CD14-positive monocyte (primary cell): Measurements from ENCODE around the gene SYT2. TPM values are rescaled to one million over a fixed set of nuclear protein-coding genes. Genes with fewer than 3 reads are reported as not detected.

ENCODE experiments used
- DNase-seq, 3 donors: peaks; one replicate each; pipeline ENCODE4 v3.0.0-alpha.2; 2011 to 2022
- H2AFZ ChIP-seq: 2 replicates; pipeline ENCODE4 v1.6.0; 2012; ENCODE audit warnings: mild to moderate bottlenecking, low read depth, low read length, inconsistent platforms; ENCODE audit not compliant: insufficient read depth, poor library complexity, severe bottlenecking
- H3K27ac ChIP-seq, 2 donors: 1 replicate in 1 of 2; 2 replicates in 1 of 2; pipeline ENCODE4 v1.5.1; 2012 to 2013; ENCODE audit warnings: low read length in 2 of 2, control low read depth in 1 of 2, inconsistent platforms in 1 of 2, low read depth in 1 of 2, mild to moderate bottlenecking in 1 of 2
- H3K27me3 ChIP-seq, 2 donors: one replicate each; pipeline versions ENCODE4 v1.6.0 to v1.6.1; 2011 to 2013; ENCODE audit warnings: low read length in 2 of 2; ENCODE audit not compliant: control insufficient read depth in 2 of 2, insufficient read depth in 2 of 2
- H3K36me3 ChIP-seq, 2 donors: replicated peaks in 1 of 2; 1 replicate in 1 of 2; 2 replicates in 1 of 2; pipeline versions ENCODE4 v1.5.1 to v1.6.1; 2012 to 2013; ENCODE audit warnings: low read length in 2 of 2, control low read depth in 1 of 2, inconsistent platforms in 1 of 2, mild to moderate bottlenecking in 1 of 2; ENCODE audit not compliant: insufficient read depth in 2 of 2, control insufficient read depth in 1 of 2
- H3K4me1 ChIP-seq, 2 donors: 1 replicate in 1 of 2; 2 replicates in 1 of 2; pipeline versions ENCODE4 v1.5.1 to v1.6.1; 2012 to 2013; ENCODE audit warnings: low read length in 2 of 2, control low read depth in 1 of 2, inconsistent platforms in 1 of 2, mild to moderate bottlenecking in 1 of 2, moderate library complexity in 1 of 2; ENCODE audit not compliant: insufficient read depth in 2 of 2, control insufficient read depth in 1 of 2
- H3K4me2 ChIP-seq: replicated peaks from 2 replicates; pipeline ENCODE3; 2012; ENCODE audit warnings: low read length, moderate library complexity, mild to moderate bottlenecking; ENCODE audit not compliant: poor library complexity, severe bottlenecking; ENCODE audit errors: extremely low read depth
- H3K4me3 ChIP-seq, 3 experiments: fragments of 200-600 bp in 1 of 3; sonication (generic) in 1 of 3; replicated peaks in 1 of 3; 1 replicate in 2 of 3; 2 replicates in 1 of 3; pipeline ENCODE4 v1.5.1; 2011 to 2013; ENCODE audit warnings: low read length in 3 of 3, mild to moderate bottlenecking in 3 of 3, control low read depth in 2 of 3, low read depth in 2 of 3, inconsistent platforms in 1 of 3, moderate library complexity in 1 of 3
- H3K79me2 ChIP-seq: 2 replicates; pipeline ENCODE4 v1.6.0; 2012; ENCODE audit warnings: mild to moderate bottlenecking, control low read depth, inconsistent platforms, low read length, moderate library complexity; ENCODE audit not compliant: insufficient read depth
- H3K9ac ChIP-seq: 2 replicates; pipeline ENCODE4 v1.6.0; 2017; ENCODE audit warnings: low read length, mild to moderate bottlenecking; ENCODE audit not compliant: insufficient read depth, poor library complexity, severe bottlenecking
- H3K9me3 ChIP-seq, 2 donors: replicated peaks in 1 of 2; 1 replicate in 1 of 2; 2 replicates in 1 of 2; pipeline versions ENCODE4 v1.5.1 to v1.6.1; 2012 to 2013; ENCODE audit warnings: low read length in 2 of 2, control low read depth in 1 of 2; ENCODE audit not compliant: control insufficient read depth in 1 of 2, insufficient read depth in 1 of 2
- H4K20me1 ChIP-seq: 2 replicates; pipeline ENCODE4 v1.6.0; 2012; ENCODE audit warnings: mild to moderate bottlenecking, low read length, control low read depth, moderate library complexity; ENCODE audit not compliant: insufficient read depth
- H3K27ac Mint-ChIP-seq, 7 donors: one replicate each; pipeline ENCODE4 v1.8.0; 2020; ENCODE audit warnings: mild to moderate bottlenecking in 7 of 7, mixed read lengths in 7 of 7, moderate library complexity in 6 of 7, inconsistent platforms in 2 of 7
- H3K27me3 Mint-ChIP-seq, 3 donors: one replicate each; pipeline ENCODE4 v1.8.0; 2021 to 2022; ENCODE audit warnings: low read depth in 3 of 3, mild to moderate bottlenecking in 3 of 3, mixed read lengths in 3 of 3, moderate library complexity in 3 of 3, inconsistent platforms in 1 of 3
- H3K36me3 Mint-ChIP-seq, 2 donors: one replicate each; pipeline ENCODE4 v1.8.0; 2020; ENCODE audit warnings: mixed read lengths in 2 of 2, inconsistent platforms in 1 of 2, mild to moderate bottlenecking in 1 of 2
- H3K4me1 Mint-ChIP-seq: one replicate; pipeline ENCODE4 v1.8.0; 2020; ENCODE audit warnings: mild to moderate bottlenecking, mixed read lengths
- H3K4me3 Mint-ChIP-seq, 2 donors: one replicate each; pipeline ENCODE4 v1.8.0; 2020; ENCODE audit warnings: mild to moderate bottlenecking in 2 of 2, mixed read lengths in 2 of 2, moderate library complexity in 1 of 2
- H3K9me3 Mint-ChIP-seq, 7 donors: one replicate each; pipeline ENCODE4 v1.8.0; 2020 to 2022; ENCODE audit warnings: mixed read lengths in 7 of 7, mild to moderate bottlenecking in 6 of 7, moderate library complexity in 6 of 7, inconsistent platforms in 2 of 7
- CTCF ChIP-seq: fragments of 200-600 bp; IDR thresholded peaks from one replicate; pipeline ENCODE4 v1.8.0; 2022; ENCODE audit warnings: antibody characterized with exemption, mild to moderate bottlenecking
- WGBS: methylation state at CpG from one replicate; pipeline ENCODE4 v1.1.5; 2013; ENCODE audit warnings: missing lambda C conversion rate; ENCODE audit not compliant: insufficient coverage; 5-methylcytosine and 5-hydroxymethylcytosine counted together
- intact Hi-C, 2 donors: fragments of 100-400 bp; cut with micrococcal nuclease; formaldehyde crosslinking; loops; one replicate each; pipeline versions ENCODE4 v1.15.0 to v1.15.1; 2023
- polyA plus RNA-seq, 3 donors: library from polyadenylated mRNA; depleted of rRNA in 1 of 3; unstranded in 2 of 3; stranded (reverse) in 1 of 3; fragments of 300-500 nt in 2 of 3; fragments of >200 nt in 1 of 3; fragmentation: Illumina TruSeq in 2 of 3; gene quantifications; 1 replicate in 2 of 3; 2 replicates in 1 of 3; pipeline ENCODE4 v1.2.3, GENCODE V29; 2012 to 2021

The SYT2 gene
- polyA plus RNA-seq, 3 donors: not detected

- 61% methylated on average over 3 of the region's 6 CpGs for WGBS
- no peak for TF ChIP-seq CTCF
- H3K9me3 Mint-ChIP-seq: peaks cover 0 to 7% (median 0%) of the 10 kb centered on the region in 7 donors
- H3K4me3 Mint-ChIP-seq: peak overlapping the region in 1 of 2 donors; percentile 64
- Histone ChIP-seq H3K9ac (no peak overlapping the region), H3K4me1 (no peaks in the 10 kb centered on the region), H3K27me3 (peaks cover 84 to 99% of the 10 kb centered on the region in 2 donors), H4K20me1 (peaks cover 20% of the 10 kb centered on the region), H3K4me3 (no peak overlapping the region), H3K9me3 (peaks cover 0 to 7% of the 10 kb centered on the region in 2 donors), H3K79me2 (no peaks in the 10 kb centered on the region), H3K36me3 (no peaks in the 10 kb centered on the region), H3K27ac (no peak overlapping the region), H2AFZ (no peak overlapping the region), H3K4me2 (no peak overlapping the region)
- no peak for DNase-seq
- intact Hi-C loops: no loop called here
- H3K4me1 Mint-ChIP-seq: no peaks in the 10 kb centered on the region
- H3K27ac Mint-ChIP-seq: peak overlapping the region in 1 of 7 donors; percentile 18
- no peaks in the 10 kb centered on the region for H3K36me3 Mint-ChIP-seq
- H3K27me3 Mint-ChIP-seq: peaks cover 90 to 99% (median 94%) of the 10 kb centered on the region in 3 donors
Observed at GRCh38 chr1:202659541-202659940, 50.7 kb downstream of the SYT2 start.

- Histone ChIP-seq H3K4me2 (no peak overlapping the region), H3K36me3 (no peaks in the 10 kb centered on the region), H3K9ac (no peak overlapping the region), H3K4me3 (no peak overlapping the region), H3K27me3 (peaks cover 84 to 100% of the 10 kb centered on the region in 2 donors), H3K79me2 (no peaks in the 10 kb centered on the region), H3K4me1 (no peaks in the 10 kb centered on the region), H3K27ac (no peak overlapping the region), H4K20me1 (peaks cover 21% of the 10 kb centered on the region), H2AFZ (no peak overlapping the region), H3K9me3 (peaks cover 0 to 10% of the 10 kb centered on the region in 2 donors)
- no peak for TF ChIP-seq CTCF
- Mint-ChIP-seq H3K27me3 (peaks cover 90 to 99% (median 94%) of the 10 kb centered on the region in 3 donors), H3K27ac (no peak overlapping the region), H3K36me3 (no peaks in the 10 kb centered on the region), H3K4me3 (peak overlapping the region in 1 of 2 donors; percentile 64), H3K4me1 (no peaks in the 10 kb centered on the region), H3K9me3 (peaks cover 0 to 7% (median 0%) of the 10 kb centered on the region in 7 donors)
- DNase-seq: no peak
- WGBS: no CpG with 5 or more reads among the region's 2 CpGs
- intact Hi-C loops: no loop called here
Observed at GRCh38 chr1:202658769-202659168, 51.5 kb downstream of the SYT2 start.
